DND-41 (cell line): ENCODE data around the gene SDCBP2.

Experiments used
- ATAC-seq: fragments of 200-7000 bp; cut with Tn5 transposase; 3 replicates; pipeline ENCODE4 v1.9.1; 2021; ENCODE audit warnings: low read depth; ENCODE audit not compliant: insufficient read depth
- DNase-seq: peaks from one replicate; pipeline ENCODE4 v3.0.0-alpha.2; 2020
- H2AFZ ChIP-seq: 2 replicates; pipeline ENCODE4 v1.6.0; 2012; ENCODE audit warnings: low read depth, low read length
- H3K27ac ChIP-seq: 2 replicates; pipeline ENCODE4 v1.5.1; 2012; ENCODE audit warnings: low read length, inconsistent platforms
- H3K27me3 ChIP-seq: fragments of 200-600 bp; sonication (generic); 2 replicates; pipeline ENCODE4 v1.6.0; 2012; ENCODE audit warnings: low read length, mild to moderate bottlenecking, inconsistent platforms; ENCODE audit not compliant: insufficient read depth, poor library complexity
- H3K36me3 ChIP-seq: 2 replicates; pipeline ENCODE4 v1.5.1; 2012; ENCODE audit warnings: low read length, inconsistent platforms; ENCODE audit not compliant: insufficient read depth
- H3K4me1 ChIP-seq: 2 replicates; pipeline ENCODE4 v1.5.1; 2012; ENCODE audit warnings: mild to moderate bottlenecking, low read length; ENCODE audit not compliant: insufficient read depth
- H3K4me2 ChIP-seq: 2 replicates; pipeline ENCODE4 v1.6.0; 2012; ENCODE audit warnings: mild to moderate bottlenecking, moderate library complexity, low read length, inconsistent platforms; ENCODE audit not compliant: insufficient read depth
- H3K4me3 ChIP-seq, 2 experiments: fragments of 200-600 bp in 1 of 2; shearing (Covaris generic) in 1 of 2; 2 replicates each; pipeline ENCODE4 v1.5.1; 2012 to 2016; ENCODE audit warnings: inconsistent platforms in 2 of 2, low read length in 2 of 2, mild to moderate bottlenecking in 2 of 2, low read depth in 1 of 2, moderate library complexity in 1 of 2
- H3K79me2 ChIP-seq: 2 replicates; pipeline ENCODE4 v1.6.0; 2012; ENCODE audit warnings: low read length, inconsistent platforms; ENCODE audit not compliant: insufficient read depth
- H3K9ac ChIP-seq: 2 replicates; pipeline ENCODE4 v1.6.0; 2012; ENCODE audit warnings: low read depth, mild to moderate bottlenecking, inconsistent platforms, low read length, moderate library complexity
- H3K9me3 ChIP-seq: 2 replicates; pipeline ENCODE4 v1.5.1; 2012; ENCODE audit warnings: low read length, moderate library complexity, mild to moderate bottlenecking, inconsistent platforms; ENCODE audit not compliant: insufficient read depth, severe bottlenecking
- H4K20me1 ChIP-seq: 2 replicates; pipeline ENCODE4 v1.6.0; 2012; ENCODE audit warnings: low read length; ENCODE audit not compliant: insufficient read depth
- EZH2 ChIP-seq: IDR thresholded peaks from 3 replicates; pipeline ENCODE4 v1.6.1; 2012; ENCODE audit warnings: borderline replicate concordance, low read depth, mild to moderate bottlenecking, moderate library complexity, low read length, inconsistent platforms; ENCODE audit not compliant: severe bottlenecking
- TF ChIP-seq, protein P1 (sequence below): IDR thresholded peaks from 2 replicates; pipeline ENCODE4 v1.5.1; 2012; ENCODE audit warnings: borderline replicate concordance, low read length, moderate library complexity, mild to moderate bottlenecking; ENCODE audit not compliant: poor library complexity, severe bottlenecking; ENCODE audit errors: extremely low read depth

The SDCBP2 gene

DNA sequence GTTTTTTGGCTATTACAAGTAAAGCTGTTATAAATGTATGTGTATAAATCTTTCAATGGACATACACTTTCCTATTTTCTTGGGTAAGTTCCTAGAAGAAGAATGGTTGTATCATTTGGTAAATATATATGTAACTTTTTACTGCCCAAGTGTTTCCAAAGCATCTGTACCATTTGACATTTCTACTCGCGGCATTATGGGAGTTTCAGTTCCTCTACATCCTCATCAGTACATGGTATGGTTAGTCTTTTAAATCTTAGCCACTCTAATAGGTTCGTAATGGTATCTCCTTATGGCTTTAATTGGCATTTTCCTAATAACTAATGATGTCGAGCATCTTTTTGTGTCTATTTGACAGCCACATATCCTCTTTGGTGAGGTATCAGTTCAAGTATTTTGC is 49.9 kb downstream of the SDCBP2 start:
- no peak overlapping the region for H3K4me3 ChIP-seq
- no peak overlapping the region for H3K27ac ChIP-seq
- H2AFZ ChIP-seq, result no peak overlapping the region
- H4K20me1 ChIP-seq, result peaks cover 2% of the 10 kb centered on the region; the same call in 1 of the 2 replicates
- peaks cover 22% of the 10 kb centered on the region for H3K27me3 ChIP-seq
- H3K9me3 ChIP-seq, result no peaks in the 10 kb centered on the region
- H3K4me1 ChIP-seq, result no peaks in the 10 kb centered on the region
- ATAC-seq (no peak), DNase-seq (no peak)
- H3K79me2 ChIP-seq, result no peaks in the 10 kb centered on the region
- H3K36me3 ChIP-seq, result no peaks in the 10 kb centered on the region
- TF ChIP-seq EZH2, result no peak
- TF ChIP-seq, protein P1, sequence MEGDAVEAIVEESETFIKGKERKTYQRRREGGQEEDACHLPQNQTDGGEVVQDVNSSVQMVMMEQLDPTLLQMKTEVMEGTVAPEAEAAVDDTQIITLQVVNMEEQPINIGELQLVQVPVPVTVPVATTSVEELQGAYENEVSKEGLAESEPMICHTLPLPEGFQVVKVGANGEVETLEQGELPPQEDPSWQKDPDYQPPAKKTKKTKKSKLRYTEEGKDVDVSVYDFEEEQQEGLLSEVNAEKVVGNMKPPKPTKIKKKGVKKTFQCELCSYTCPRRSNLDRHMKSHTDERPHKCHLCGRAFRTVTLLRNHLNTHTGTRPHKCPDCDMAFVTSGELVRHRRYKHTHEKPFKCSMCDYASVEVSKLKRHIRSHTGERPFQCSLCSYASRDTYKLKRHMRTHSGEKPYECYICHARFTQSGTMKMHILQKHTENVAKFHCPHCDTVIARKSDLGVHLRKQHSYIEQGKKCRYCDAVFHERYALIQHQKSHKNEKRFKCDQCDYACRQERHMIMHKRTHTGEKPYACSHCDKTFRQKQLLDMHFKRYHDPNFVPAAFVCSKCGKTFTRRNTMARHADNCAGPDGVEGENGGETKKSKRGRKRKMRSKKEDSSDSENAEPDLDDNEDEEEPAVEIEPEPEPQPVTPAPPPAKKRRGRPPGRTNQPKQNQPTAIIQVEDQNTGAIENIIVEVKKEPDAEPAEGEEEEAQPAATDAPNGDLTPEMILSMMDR, result no peak
- no peak overlapping the region for H3K9ac ChIP-seq
- no peak overlapping the region for H3K4me2 ChIP-seq

DNA sequence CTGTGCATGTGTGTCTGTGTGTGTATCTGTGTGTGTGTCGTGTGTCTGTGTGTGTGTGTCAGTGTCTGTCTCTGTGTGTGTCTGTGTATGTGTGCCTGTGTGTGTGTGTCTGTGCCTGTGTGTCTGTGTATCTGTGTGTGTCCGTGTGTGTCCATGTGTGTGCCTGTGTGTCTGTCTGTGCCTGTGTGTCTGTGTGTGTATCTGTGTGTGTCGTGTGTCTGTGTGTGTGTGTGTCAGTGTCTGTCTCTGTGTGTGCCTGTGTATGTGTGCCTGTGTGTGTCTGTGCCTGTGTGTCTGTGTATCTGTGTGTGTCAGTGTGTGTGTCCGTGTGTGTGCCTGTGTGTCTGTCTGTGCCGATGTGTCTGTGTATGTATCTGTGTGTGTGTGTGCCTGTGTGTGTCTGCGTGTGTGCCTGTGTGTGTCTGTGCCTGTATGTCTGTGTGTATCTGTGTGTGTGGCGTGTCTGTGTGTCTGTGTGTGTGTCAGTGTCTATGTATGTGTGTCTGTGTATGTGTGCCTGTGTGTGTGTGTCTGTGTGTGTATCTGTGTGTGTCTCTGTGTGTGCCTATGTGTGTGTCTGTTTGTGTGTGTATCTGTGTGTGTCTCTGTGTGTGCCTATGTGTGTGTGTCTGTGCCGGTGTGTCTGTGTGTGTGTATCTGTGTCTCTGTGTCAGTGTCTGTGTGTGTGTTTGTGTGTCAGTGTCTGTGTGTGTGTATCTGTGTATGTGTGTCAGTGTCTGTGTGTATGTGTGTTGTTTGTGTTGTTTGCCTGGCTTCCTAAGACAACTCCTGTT is 51.2 kb downstream of the SDCBP2 start:
- no peaks in the 10 kb centered on the region for H3K79me2 ChIP-seq
- H3K4me3 ChIP-seq, result no peak overlapping the region
- no peak for DNase-seq
- no peaks in the 10 kb centered on the region for H3K4me1 ChIP-seq
- no peak overlapping the region for H3K9ac ChIP-seq
- no peak overlapping the region for H3K4me2 ChIP-seq
- no peak for ATAC-seq
- peaks cover 16% of the 10 kb centered on the region for H3K27me3 ChIP-seq
- TF ChIP-seq, protein P1, result no peak
- TF ChIP-seq EZH2, result no peak
- H2AFZ ChIP-seq, result no peak overlapping the region
- no peak overlapping the region for H3K27ac ChIP-seq
- H3K36me3 ChIP-seq, result no peaks in the 10 kb centered on the region
- H4K20me1 ChIP-seq, result peaks cover 2% of the 10 kb centered on the region; the same call in 1 of the 2 replicates
- H3K9me3 ChIP-seq, result no peaks in the 10 kb centered on the region

DNA sequence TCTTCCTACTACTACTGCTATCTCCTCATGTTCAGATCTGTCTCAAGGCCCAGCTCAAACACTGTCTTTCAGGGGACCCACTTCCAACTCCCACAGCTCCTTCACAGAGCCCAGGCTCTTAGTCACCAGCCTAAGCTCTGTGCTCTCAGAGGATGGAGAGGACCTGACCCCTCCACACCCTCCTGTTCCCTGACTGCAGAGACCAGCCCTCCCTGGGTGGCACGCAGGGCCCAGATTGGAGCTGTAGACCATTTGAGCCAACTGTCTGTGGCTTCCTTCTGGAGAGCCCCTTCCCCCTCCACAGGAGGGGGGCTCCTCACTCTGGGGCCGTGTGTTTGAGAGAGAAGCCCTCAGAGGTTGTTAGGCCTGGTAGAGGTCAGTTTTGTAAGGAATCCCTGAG is 53.0 kb downstream of the SDCBP2 start:
- H2AFZ ChIP-seq, result no peak overlapping the region
- no peak overlapping the region for H3K27ac ChIP-seq
- peaks cover 15% of the 10 kb centered on the region for H3K27me3 ChIP-seq
- H3K4me3 ChIP-seq, result no peak overlapping the region
- no peaks in the 10 kb centered on the region for H3K4me1 ChIP-seq
- H4K20me1 ChIP-seq, result peaks cover 2% of the 10 kb centered on the region; the same call in 1 of the 2 replicates
- TF ChIP-seq EZH2, result no peak
- TF ChIP-seq, protein P1, result no peak
- no peak overlapping the region for H3K9ac ChIP-seq
- no peak for ATAC-seq
- no peaks in the 10 kb centered on the region for H3K9me3 ChIP-seq
- DNase-seq, result no peak
- no peak overlapping the region for H3K4me2 ChIP-seq
- no peaks in the 10 kb centered on the region for H3K36me3 ChIP-seq
- no peaks in the 10 kb centered on the region for H3K79me2 ChIP-seq
